Left ventricle myocardium inferior (tissue), 1 donor: ENCODE measurements around the gene MTHFSD. TPM values are rescaled to one million over a fixed set of nuclear protein-coding genes. Genes with fewer than 3 reads are reported as not detected.
"Not testable (repeated sequence)": the region's sequence is repeated elsewhere in the genome, so short reads cannot be mapped to it uniquely, and the experiment has no call there.

Experiments used
- DNase-seq: peaks from one replicate; pipeline ENCODE4 v3.0.0-alpha.2; 2020
- H3K27ac ChIP-seq: fragments of 200-600 bp; replicated peaks from 2 replicates; pipeline ENCODE4 v1.8.0; 2021
- H3K27me3 ChIP-seq: fragments of 200-600 bp; 2 replicates; pipeline ENCODE4 v1.8.0; 2021; ENCODE audit warnings: low read depth
- H3K36me3 ChIP-seq: fragments of 200-600 bp; 2 replicates; pipeline ENCODE4 v1.8.0; 2021
- H3K4me1 ChIP-seq: fragments of 200-600 bp; 2 replicates; pipeline ENCODE4 v1.8.0; 2021
- H3K4me3 ChIP-seq: fragments of 200-600 bp; 2 replicates; pipeline ENCODE4 v1.8.0; 2021; ENCODE audit warnings: mild to moderate bottlenecking, moderate library complexity
- H3K9me3 ChIP-seq: fragments of 200-600 bp; replicated peaks from 2 replicates; pipeline ENCODE4 v1.8.0; 2021
- intact Hi-C: fragments of 100-400 bp; cut with micrococcal nuclease; formaldehyde crosslinking; loops from one replicate; pipeline ENCODE4 v1.11.0; 2022
- total RNA-seq: library from RNA; stranded (reverse); fragmentation: NEBNext Ultra II Directional; extraction: Animal tissue kit (Norgen Biotek cat#: 25700); gene quantifications from one replicate; pipeline ENCODE4 v1.2.1, GENCODE V29; 2021
- TF ChIP-seq, protein P1 (sequence below): fragments of 200-600 bp; IDR thresholded peaks from 2 replicates; pipeline ENCODE4 v1.8.0; 2021; ENCODE audit warnings: antibody characterized with exemption, mild to moderate bottlenecking, borderline replicate concordance
- donor health status: DM: no; HTN: yes; CAD: no; lungs with severe emphysema.

MTHFSD gene
- total RNA-seq, 1 donor from 2014 or later = 10.2 TPM

GRCh38 chr16:86593913-86594620, 39.0 kb upstream of the MTHFSD start:
- H3K4me3 ChIP-seq = no peak overlapping the region
- DNase-seq = no peak
- no peaks in the 10 kb centered on the region for H3K4me1 ChIP-seq
- intact Hi-C loops = no loop called here
- H3K36me3 ChIP-seq = no peaks in the 10 kb centered on the region
- H3K9me3 ChIP-seq = no peaks in the 10 kb centered on the region
- peaks cover 87% of the 10 kb centered on the region for H3K27me3 ChIP-seq
- no peak overlapping the region for H3K27ac ChIP-seq
- TF ChIP-seq, protein P1, sequence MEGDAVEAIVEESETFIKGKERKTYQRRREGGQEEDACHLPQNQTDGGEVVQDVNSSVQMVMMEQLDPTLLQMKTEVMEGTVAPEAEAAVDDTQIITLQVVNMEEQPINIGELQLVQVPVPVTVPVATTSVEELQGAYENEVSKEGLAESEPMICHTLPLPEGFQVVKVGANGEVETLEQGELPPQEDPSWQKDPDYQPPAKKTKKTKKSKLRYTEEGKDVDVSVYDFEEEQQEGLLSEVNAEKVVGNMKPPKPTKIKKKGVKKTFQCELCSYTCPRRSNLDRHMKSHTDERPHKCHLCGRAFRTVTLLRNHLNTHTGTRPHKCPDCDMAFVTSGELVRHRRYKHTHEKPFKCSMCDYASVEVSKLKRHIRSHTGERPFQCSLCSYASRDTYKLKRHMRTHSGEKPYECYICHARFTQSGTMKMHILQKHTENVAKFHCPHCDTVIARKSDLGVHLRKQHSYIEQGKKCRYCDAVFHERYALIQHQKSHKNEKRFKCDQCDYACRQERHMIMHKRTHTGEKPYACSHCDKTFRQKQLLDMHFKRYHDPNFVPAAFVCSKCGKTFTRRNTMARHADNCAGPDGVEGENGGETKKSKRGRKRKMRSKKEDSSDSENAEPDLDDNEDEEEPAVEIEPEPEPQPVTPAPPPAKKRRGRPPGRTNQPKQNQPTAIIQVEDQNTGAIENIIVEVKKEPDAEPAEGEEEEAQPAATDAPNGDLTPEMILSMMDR = no peak

- Histone ChIP-seq H3K27me3 (peaks cover 80% of the 10 kb centered on the region), H3K27ac (no peak overlapping the region), H3K9me3 (no peaks in the 10 kb centered on the region), H3K36me3 (no peaks in the 10 kb centered on the region), H3K4me1 (no peaks in the 10 kb centered on the region), H3K4me3 (no peak overlapping the region)
- intact Hi-C loops = no loop called here
- TF ChIP-seq, protein P1 = no peak
- no peak for DNase-seq
Observed at GRCh38 chr16:86591270-86591669, 36.2 kb upstream of the MTHFSD start.

DNA sequence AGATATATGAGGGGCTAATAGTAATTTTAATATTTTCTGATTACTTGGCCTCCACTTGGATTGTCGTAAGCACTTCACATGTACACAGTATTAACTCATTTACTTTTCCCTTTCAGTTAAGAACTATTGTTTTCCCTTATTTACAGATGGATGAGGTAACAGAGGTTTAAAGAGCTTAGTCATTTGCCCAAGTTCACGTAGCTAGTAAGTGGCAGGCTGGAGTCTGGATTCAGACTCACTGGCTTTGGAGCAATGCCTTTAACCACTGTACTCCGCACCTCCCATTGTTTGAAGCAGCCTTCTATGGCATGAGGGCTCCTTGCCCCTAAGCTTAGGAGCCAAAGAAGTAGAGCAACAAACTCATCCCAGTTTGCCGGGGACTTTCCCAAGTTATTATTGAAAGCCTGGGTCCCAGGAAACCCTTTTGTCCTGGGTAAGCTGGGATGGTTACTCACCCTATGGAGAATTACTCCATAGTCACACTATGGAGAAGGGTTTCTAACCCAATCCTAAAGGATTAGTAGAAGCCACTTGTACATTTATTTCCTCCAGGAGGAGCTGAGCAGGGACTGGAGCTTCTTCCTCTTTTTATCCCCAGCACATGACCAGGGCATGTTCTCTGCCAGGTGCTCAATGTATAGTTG, 35.6 kb upstream of the MTHFSD start:
- Histone ChIP-seq H3K27ac (no peak overlapping the region), H3K27me3 (peaks cover 80% of the 10 kb centered on the region), H3K4me1 (no peaks in the 10 kb centered on the region), H3K4me3 (no peak overlapping the region), H3K36me3 (no peaks in the 10 kb centered on the region), H3K9me3 (no peaks in the 10 kb centered on the region)
- DNase-seq = no peak
- TF ChIP-seq, protein P1 = no peak
- intact Hi-C loops = no loop called here

GRCh38 chr16:86587955-86588354, 32.9 kb upstream of the MTHFSD start:
- H3K36me3 ChIP-seq, H3K9me3 ChIP-seq, intact Hi-C loops, H3K27ac ChIP-seq, H3K4me3 ChIP-seq, DNase-seq, H3K4me1 ChIP-seq: not testable (repeated sequence)
- H3K27me3 ChIP-seq = peaks cover 79% of the 10 kb centered on the region

GRCh38 chr16:86587487-86587886, 32.5 kb upstream of the MTHFSD start:
- H3K27me3 ChIP-seq = peaks cover 79% of the 10 kb centered on the region
- H3K27ac ChIP-seq = no peak overlapping the region
- H3K36me3 ChIP-seq = no peaks in the 10 kb centered on the region
- H3K4me1 ChIP-seq = no peaks in the 10 kb centered on the region
- intact Hi-C loops = no loop called here
- TF ChIP-seq, protein P1 = no peak
- no peak overlapping the region for H3K4me3 ChIP-seq
- no peak for DNase-seq
- H3K9me3 ChIP-seq = no peaks in the 10 kb centered on the region
